Loucy (cell line): ENCODE results near the gene TMEM53.

ENCODE experiments used
- CTCF ChIP-seq: fragments of 200-600 bp; sonication (generic); conservative IDR thresholded peaks from 2 replicates; pipeline ENCODE4 v1.5.1; 2014; ENCODE audit warnings: mild to moderate bottlenecking, antibody characterized with exemption, low read length
- EZH2phosphoT487 ChIP-seq: fragments of 200-600 bp; IDR thresholded peaks from 2 replicates; pipeline ENCODE4 v1.6.1; 2018; ENCODE audit warnings: antibody characterized with exemption, mild to moderate bottlenecking, moderate library complexity, borderline replicate concordance

- TF ChIP-seq CTCF (no peak), EZH2phosphoT487 (no peak)
These were observed 41.7 kb downstream of the TMEM53 start for GRCh38 chr1:44632598-44632997.
